ENCODE data around the gene SLC25A13.
"Not testable (repeated sequence)": the region's sequence is repeated elsewhere in the genome, so short reads cannot be mapped to it uniquely, and the experiment has no call there.

The SLC25A13 gene

DNA sequence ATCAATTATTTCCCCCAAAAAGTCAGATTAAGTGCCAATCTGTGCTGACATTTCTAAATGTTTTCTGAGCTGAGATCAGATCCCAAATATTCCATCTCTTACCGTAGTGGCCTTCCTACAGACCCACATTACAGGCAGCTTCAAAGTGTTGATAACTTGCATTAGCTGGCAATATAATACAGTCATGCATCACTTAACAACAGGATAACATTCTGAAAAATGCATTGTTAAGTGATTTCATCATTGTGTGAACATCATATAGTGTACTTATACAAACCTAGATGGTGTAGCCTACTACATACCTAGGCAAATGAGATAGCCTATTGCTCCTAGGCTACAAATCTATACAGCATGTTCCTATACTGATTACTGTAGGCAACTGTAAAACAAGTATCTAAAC, 22.4 kb downstream of the SLC25A13 start:
- DNase-seq (ENCODE audit: low read depth, low spot score), result no peak

DNA sequence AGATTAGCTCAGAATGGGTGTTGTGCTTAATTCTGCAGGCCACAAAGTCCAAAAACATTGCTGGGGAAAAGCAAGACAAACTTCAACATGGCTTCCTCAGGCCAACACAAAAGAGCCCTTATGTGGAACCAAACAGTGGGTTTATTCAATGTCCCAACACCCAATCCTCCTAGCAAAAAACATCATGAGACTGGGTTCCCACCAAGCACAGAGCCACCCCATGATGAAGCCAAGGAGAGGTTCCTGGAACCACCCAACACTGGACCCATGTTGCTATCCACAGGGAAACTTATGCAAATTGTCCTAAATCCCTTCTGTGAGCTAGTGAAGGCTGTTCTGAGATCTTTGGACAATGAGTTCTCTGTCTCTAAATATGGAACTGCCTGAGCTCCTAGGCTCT, 24.0 kb downstream of the SLC25A13 start:
- no peak for DNase-seq (ENCODE audit: low read depth, low spot score)

DNA sequence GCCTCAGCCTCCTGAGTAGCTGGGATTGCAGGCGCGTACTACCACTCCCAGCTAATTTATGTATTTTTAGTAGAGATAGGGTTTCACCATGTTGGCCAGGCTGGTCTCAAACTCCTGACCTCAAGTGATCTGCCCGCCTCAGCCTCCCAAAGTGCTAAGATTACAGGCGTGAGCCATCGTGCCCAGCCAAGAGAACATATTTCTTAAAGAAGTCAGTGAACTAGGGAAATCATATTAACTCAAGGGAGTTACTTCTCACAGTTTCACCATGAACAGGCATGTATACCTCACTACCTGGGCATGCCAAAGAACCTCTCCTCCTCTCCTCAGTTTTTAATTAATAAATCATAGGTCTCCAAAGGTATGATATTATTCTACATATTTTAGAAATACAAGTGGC, 24.5 kb downstream of the SLC25A13 start:
- not testable (repeated sequence) for DNase-seq (ENCODE audit: low read depth, low spot score)

GRCh38 chr7:96293911-96294310, 28.0 kb downstream of the SLC25A13 start:
- DNase-seq (ENCODE audit: low read depth, low spot score), result not testable (repeated sequence)

DNA sequence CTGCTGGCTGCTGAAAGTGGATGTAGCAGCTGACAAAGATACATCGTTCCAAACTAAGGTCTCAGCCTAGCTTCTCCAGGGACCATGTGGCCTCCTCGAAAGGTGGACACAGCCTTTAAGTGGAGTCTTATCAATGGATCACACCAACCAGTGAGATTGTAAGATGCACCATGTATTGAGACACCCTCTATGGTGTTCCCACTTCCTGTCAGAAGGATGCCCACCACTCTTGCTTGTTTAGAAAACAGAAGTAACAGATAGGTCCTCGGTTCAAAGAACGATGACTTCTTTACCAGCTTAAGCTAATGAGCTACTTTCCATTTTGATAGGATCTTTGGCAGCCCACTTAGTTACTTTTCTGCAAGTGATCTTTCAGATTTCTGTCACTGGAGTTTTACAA, 34.3 kb downstream of the SLC25A13 start:
- no peak for DNase-seq (ENCODE audit: low read depth, low spot score)

DNA sequence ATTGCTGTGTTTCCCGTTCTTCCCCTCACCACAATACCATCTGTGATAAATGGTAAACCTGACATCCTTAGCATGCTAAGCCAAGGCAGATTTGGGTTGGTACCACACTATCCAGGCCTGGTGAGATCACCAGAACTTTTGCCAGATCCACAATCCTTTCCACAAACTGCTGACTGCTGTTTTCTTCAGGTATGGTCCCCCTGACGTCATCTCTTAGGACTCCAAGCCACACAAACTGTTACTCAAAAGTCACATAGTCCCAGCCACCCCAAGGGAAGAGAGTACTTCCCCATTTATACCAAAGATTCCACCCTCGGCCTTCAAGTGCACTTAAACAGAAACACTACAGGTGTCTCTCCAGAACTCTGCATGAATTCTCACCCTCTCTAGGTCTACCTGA, 34.8 kb downstream of the SLC25A13 start:
- no peak for DNase-seq (ENCODE audit: low read depth, low spot score)

GRCh38 chr7:96285579-96285978, 36.3 kb downstream of the SLC25A13 start:
- no peak for DNase-seq (ENCODE audit: low read depth, low spot score)

GRCh38 chr7:96284835-96285234, 37.1 kb downstream of the SLC25A13 start:
- DNase-seq (ENCODE audit: low read depth, low spot score), result no peak

DNA sequence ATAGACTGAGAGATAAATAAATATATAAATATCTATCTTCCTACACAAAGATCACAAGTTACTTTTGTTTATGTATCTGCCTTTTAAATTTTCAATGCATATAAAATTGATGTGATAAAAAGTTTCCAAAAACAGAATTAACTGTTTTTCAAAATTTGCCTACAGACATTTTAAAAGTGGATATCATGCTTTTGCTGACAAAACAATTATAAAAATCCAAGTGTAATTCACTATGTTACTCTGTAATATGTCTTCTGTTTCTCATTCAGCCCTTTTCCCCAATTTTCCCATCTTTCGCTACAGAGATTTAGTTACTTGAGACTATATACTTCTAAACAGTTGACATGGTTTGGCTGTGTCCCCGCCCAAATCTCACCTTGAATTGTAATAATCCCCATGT, 37.7 kb downstream of the SLC25A13 start:
- no peak for DNase-seq (ENCODE audit: low read depth, low spot score)

- DNase-seq (ENCODE audit: low read depth, low spot score), result no peak
These were observed 39.1 kb downstream of the SLC25A13 start for GRCh38 chr7:96282835-96283234.

DNA sequence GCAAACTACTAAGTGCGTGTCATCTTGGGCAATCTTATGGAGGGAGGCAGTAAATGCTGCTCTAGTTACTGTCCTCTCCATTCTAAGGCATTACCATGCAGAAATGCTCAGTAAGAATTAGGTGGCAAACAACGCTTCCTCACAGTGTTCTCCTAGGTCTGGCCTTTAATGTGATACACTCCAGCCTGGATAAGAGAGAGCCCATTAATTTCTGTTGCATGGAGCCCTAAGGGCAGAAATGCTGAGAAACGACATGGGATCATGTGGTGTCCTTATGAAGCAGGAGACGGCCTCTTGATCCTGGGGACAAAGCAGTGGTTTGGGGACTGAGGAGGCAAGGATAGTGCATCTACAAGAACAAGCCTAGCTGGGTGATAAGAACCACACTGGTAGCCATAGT, 44.0 kb downstream of the SLC25A13 start:
- DNase-seq (ENCODE audit: low read depth, low spot score), result no peak

DNA sequence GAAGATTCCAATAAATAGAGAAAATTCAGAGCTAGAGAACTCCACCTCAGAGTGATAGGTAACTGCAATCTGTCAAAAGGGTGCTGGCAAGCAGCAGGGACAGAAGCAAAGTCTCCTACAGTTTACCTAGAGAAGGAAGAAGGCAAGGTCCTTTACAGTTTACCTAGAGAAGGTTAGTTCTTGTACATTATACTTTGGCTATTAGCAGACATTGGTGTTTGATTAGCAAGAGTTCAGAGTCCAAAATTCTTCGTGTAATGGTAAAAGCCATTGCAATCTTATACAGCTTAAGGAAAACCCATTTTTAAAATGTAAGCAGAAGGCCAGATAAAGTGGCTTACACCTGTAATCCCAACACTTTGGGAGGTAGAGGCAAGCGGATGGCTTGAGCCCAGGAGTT, 45.9 kb downstream of the SLC25A13 start:
- DNase-seq (ENCODE audit: low read depth, low spot score), result no peak

- DNase-seq (ENCODE audit: low read depth, low spot score), result no peak
These were observed 48.2 kb downstream of the SLC25A13 start for GRCh38 chr7:96273716-96274115.

- DNase-seq (ENCODE audit: low read depth, low spot score), result no peak
These were observed 52.5 kb downstream of the SLC25A13 start for GRCh38 chr7:96269246-96269994.

DNA sequence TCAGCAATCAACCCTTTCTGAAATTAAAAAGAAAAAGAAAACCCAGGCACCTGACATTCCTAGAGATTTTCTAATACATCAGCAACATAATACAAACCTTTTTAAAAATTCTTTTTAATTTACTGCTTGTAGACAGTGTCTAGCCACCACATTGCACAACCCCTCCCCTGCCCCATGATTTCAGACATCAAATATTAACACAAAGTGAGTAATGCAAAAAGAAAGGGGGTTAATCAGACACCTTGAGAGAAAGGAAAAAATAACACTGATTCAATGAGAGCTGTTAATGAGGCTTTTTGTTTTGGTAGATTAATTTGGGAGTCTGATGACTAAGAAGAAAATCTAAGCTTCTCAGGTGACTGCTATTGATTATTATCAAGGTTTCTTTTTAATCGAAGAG, 55.3 kb downstream of the SLC25A13 start:
- DNase-seq (ENCODE audit: low read depth, low spot score), result no peak

- no peak for DNase-seq (ENCODE audit: low read depth, low spot score)
These were observed 55.9 kb downstream of the SLC25A13 start for GRCh38 chr7:96266015-96266414.

DNA sequence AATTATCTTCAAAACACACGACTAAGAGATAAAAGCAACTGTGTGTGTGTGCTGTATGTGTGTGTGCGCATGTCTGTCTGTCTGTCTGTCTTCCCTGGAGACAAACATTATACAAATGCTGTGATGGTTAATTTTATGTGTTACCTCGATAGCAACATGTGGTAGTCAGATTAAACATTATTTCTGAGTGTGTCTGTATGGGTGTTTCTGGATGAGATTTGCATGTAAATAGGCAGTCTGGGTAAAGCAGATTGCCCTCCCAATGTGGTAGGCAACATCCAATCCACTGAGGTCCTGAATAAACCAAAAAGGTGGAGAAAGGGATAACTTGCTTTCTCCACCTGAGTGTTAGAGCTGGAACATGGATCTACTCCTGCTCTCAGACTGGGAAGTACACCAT, 67.9 kb downstream of the SLC25A13 start:
- DNase-seq (ENCODE audit: low read depth, low spot score), result no peak

DNA sequence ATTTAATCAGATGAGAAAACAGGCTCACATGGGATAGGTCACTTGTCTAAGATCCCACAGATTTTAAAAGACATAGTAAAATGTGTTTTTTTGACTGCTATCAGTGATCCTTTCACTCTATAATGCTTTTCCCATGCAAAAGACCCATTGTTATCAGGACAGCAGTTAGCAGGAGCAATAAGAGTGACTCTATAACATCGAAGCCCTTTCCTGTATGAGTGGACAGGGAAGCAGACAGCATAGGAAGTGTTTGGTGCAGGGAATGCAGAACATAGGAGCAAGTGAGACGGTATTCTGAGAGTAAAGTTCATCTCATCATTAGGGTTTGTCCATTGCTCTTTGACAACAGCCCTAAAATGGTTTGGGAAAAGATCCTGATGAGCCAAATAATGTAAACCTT, 68.5 kb downstream of the SLC25A13 start:
- DNase-seq (ENCODE audit: low read depth, low spot score), result no peak

- DNase-seq (ENCODE audit: low read depth, low spot score), result no peak
These were observed 71.0 kb downstream of the SLC25A13 start for GRCh38 chr7:96250776-96251361.

DNA sequence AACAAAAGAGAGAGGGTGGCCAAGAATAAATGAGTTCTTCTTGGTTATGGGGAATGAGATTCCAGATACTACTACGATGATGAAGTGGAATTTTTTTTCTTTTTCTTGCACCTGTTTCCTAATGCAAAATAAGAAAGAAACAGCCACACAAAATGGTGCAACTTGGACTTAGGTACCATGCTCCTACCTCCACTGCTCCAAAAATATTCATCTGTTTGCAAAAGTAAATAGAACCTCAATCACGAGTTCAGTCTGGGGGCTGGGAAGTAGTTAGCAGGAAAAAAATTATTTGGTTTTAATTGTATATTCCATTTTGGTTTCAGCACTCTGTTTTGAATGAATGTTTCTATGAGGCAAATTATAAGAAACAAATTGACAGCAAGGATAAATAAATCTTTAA, 73.5 kb downstream of the SLC25A13 start:
- no peak for DNase-seq (ENCODE audit: low read depth, low spot score)

GRCh38 chr7:96246919-96247318, 75.0 kb downstream of the SLC25A13 start:
- DNase-seq (ENCODE audit: low read depth, low spot score), result no peak

DNA sequence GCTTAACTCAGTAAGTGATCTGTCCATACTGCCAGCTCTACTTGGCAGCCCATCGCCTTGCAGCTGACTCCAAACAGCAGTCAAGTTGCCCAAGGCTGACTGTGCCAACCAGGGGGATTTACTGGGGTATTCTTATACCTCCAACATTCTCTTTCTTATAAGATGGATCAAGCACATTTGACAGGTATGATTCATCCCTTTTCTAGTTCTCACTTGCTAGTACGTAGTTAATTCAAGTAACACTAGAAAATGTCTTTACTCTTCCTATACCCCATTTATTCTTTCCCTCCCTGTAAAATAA, 77.0 kb downstream of the SLC25A13 start:
- DNase-seq (ENCODE audit: low read depth, low spot score), result no peak

DNA sequence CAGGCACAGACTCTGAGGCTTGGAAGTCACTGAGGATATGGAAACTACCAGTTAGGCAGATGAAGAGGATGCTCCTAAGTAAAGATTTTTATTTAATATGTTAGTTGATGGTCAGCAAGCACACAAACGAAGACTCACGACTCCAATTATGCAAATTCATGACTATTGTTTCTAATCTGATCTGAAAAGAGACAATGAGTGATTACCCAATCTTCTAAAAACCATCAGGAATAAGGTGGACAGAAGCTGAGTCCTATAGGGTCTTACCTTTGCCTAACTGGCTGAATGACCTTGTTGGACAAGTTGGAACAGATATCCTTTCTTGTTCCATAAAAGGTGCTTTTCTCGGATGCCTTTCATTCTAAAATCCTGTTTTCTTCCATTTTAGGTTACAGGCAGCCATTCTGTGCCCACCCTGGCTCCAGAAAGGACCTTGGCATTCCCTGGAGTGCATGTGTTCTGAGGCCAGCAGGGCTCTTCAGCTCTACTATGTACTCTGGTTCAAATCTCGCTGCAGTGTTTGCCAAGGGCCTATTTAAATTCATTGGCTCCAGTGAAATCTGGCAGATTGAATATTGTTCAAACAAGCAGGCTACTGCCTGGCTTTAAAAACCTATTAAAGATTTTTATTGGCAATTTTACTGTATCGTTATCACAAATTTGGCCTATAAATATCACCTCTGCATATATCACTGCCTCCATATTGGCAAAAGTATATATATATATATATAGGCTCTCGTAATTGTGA, 77.5 kb downstream of the SLC25A13 start:
- no peak for DNase-seq (ENCODE audit: low read depth, low spot score)

All from activated naive CD8-positive, alpha-beta T cell treated with anti-CD3 and anti-CD28 coated beads, Interleukin-2, amount 50 U/mL, for 16 hours (primary cell).